SKM-1 (cell line): ENCODE results near the gene SULT4A1.
"Not testable (repeated sequence)": the region's sequence is repeated elsewhere in the genome, so short reads cannot be mapped to it uniquely, and the experiment has no call there.

ENCODE experiments used
- DNase-seq: peaks from one replicate; lab custom pipeline; 2025; ENCODE audit not compliant: unreplicated experiment; lab: John Stamatoyannopoulos, UW

SULT4A1 gene

DNA sequence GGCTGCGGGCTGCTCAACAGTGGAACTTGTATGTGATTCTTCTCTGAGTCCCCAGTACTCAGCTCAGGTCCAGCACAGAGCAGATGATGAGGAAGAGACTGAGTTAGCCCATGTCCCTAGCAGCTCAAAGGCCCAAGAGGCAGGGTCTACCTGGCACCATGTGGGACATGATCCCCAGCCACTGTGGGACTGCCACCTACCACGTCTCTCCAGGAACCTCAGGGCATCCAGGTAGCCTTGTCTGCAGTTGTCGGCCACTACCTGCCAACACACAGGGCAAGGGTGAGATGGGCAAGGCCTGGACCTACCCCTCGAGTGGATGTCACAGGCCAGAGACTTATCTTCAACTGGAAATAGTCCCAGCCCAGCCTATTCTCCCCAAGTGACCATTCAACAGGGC lies 25.1 kb upstream of the SULT4A1 start:
- no peak for DNase-seq

DNA sequence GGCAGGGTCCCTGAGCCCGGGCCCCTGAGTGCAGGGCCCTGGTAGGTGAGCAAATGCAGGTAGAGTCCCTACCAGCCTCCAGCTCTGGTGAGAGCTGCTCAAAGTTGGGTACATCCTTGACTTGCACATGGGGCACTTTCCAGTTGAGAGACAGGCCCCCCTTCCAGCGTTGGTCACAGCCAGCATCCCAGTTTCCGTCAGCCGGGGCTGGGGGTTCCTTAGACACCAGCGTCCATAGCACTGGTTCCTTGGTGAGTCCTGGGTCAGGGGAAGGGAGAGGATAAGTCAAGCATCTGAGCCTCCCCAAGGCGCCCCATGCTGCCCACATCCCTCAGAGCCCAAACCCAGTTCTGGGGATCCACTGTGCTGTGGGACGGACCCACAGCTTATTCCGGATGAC lies 23.9 kb upstream of the SULT4A1 start:
- DNase-seq: no peak

DNA sequence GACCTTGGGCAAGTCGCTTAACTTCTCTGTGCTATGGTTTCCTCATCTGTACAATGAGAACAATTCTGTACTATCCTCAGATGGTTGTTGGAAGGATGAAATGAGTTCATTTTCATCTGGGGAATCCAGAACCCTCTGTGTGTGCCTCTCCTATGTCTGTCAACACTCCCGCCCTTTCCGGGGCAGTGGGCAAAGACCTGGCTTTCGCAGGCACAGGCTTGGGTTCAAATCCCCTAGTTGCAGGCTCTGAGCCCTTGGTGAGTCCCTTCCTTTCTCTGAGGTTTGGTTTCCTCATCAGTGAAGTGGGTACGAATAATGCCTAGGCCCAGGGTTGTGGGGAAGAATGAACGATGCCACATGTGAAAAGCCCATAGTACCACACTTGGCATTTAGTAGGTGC lies 23.5 kb upstream of the SULT4A1 start:
- no peak for DNase-seq

DNA sequence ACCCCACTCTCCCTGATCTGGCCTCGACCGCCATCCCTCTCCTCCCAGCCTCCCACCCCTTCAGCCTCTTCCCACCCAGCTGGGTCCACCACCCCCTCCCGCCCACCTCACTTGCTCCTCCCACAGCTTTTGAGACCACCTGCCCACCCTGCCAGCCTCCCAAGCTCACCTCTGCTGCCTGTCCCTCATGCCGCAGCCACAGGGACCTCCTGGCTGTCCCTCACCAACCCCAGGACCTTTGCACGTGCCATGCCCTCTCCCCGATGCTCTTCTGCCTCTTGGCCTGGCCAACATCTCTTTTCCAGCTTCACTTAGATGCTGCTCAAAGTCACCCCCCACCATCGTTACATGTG lies 23.0 kb upstream of the SULT4A1 start:
- no peak for DNase-seq

DNA sequence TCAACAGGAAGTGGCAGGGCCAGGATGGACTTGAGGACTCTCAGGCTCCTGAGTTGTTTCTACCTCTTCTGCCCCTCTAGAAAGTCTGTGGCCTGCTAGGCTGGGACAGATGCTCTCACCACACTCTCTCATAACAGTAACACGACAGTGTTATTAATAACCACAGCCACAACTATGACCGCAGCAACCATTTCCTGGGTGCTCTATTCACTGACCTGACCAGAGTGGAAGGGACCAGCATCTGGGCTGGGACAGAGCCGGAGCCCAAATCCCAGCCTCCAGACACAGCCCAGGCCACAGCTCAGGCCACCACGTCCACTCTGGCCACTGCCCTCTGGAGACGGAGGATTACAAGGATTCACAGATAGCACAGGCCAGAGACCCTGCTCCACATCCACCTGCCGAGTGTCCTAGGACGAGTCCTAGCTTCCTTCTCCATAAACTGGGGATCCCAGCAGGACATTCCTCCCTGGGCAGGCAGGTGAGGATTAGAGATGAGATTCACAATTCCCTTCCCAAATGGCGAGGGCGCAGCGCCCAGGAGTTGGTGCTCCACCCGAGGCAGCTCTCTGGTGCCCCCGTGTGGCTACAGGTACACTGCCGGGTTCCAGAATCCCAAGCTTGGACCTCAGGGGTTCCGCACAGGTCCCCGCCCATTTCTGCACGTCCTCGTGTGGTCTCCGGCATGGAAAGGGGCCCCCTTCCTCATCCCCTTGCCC lies 22.4 kb upstream of the SULT4A1 start:
- DNase-seq: peak; percentile 50

DNA sequence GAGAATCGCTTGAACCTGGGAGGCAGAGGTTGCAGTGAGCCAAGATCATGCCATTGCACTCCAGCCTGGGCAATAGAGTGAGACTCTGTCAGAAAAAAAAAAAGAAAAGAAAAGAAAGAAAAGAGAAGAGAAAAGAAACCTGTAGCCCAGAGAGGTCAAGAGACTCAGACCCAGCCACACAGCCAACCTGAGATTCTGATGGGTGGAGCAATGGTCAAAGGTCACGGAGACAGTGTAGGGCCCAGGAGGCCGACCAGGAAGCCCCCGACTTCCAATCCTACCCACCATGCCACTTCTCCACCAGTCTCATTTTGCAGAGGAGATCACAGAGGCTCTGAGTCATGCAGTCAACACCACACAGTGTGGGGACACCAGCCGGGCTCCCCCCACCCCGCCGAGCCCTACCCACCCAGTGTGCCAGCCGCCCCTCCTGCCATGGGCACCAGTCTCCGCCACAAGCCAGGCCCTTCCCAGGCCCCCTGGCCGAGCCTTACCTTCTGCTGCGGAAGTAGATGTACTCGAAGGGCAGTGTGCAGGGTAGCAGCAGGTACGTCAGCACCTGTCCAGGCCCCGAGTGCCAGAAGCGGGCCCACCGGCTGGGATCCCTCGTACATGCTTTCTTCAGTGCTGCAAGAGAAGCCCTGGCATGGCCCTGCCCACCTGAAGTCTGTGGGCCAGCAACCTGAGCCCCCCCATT lies 21.6 kb upstream of the SULT4A1 start:
- no peak for DNase-seq

DNA sequence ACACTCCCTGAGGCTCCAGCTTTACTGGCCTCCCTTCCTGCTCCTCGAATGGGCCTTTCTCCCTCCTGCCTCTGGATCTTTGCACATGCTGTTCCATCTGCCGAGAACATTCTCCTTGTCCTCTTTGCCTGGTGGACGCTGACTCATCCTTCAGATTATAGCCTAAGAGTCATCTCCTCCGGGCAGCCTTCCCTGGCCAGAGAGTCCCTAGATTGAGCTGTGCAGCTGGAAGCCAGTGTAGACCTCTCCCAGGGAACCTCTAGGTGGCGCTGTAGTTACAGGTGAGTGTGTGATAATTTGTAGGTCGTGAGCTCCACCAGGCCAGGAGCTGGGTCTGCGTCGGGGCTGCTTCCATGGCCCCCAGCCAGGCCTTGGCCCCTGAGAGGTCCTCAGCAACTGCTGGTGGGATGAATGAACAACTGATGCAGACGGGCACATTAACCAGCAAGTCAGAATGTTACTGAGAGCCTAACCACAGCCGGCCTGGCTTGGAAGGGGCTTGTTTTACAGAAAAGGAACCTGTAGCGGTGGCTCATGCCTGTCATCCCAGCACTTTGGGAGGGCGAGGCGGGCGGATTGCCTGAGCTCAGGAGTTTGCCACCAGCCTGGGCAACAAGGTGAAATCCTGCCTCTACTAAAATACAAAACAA lies 20.8 kb upstream of the SULT4A1 start:
- peak; percentile 23 for DNase-seq

DNA sequence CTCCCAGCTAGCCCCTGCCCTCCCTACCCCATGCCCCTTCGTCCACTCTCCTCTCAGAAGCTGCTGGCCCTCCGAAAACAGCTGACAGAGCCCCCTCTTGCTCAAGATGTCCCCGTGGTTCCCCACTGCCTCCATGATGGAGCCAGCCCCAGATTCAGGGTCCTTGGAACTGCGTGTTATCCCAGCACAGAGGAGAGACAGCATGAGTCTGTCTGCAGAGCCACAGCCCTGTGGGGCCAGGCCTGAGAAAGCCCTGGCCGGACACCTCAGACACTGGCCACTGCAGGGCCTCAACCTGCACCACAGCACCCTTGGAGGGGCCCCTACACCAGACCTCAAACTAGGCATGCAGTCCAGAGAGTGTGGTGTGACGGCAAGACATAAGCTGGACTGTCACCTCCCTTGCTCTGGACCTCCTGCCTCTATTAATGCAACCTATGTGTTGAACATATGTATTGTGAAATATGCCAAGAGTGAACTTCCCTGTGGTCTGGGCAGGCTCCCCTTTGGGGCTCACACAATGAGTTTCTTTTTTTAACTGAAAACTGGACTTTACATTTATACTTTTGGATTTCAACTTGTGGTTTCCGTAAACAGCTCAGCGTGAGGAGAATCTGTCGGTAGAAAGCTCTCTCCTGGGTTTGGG lies 19.9 kb upstream of the SULT4A1 start:
- no peak for DNase-seq

DNA sequence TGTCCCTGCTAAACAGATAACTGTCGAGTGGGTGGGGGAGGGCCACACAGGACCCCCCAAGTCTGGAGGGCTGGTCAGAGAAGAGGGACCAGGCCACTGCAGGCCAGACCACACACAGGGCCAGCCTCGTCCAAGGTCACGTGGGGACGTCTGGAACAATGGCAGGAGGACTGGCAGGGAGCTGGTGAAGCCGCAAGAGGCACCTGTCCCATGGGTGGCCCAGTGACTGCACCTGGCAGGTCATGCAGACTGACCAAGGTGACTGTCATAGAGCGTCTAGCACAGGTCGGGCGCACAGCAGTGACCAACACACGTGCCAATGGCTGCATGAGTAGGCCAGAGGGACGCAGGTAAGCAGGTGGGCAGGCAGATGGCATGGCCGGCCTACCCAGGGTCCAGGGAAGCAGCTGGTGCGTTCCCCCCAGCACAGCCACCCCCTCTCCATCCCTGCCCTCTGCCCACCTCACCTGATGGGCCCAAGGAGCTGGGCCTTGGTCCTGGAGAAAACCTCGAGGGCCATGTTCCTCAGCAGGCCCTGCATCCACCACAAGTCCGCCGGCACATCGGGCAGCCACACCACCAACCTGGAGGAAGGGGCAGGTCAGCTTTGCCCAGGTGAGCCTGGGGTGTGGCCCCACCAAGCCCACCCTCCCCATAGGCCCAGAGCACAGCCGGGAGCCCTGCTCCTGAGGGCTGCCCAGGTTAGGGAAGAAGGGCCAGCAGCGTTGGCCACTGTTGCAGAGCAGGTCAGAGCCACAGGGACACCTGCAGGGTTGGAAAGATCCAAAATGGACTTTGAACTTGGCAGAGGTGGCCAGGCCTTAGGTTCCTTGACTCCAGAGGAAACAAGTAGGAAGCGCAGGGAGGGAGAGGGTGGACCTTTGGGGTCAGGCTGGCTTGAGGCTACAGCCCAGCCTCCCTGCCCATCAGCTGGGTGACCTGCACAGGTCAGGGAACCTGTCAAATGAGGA lies 19.1 kb upstream of the SULT4A1 start:
- no peak for DNase-seq

DNA sequence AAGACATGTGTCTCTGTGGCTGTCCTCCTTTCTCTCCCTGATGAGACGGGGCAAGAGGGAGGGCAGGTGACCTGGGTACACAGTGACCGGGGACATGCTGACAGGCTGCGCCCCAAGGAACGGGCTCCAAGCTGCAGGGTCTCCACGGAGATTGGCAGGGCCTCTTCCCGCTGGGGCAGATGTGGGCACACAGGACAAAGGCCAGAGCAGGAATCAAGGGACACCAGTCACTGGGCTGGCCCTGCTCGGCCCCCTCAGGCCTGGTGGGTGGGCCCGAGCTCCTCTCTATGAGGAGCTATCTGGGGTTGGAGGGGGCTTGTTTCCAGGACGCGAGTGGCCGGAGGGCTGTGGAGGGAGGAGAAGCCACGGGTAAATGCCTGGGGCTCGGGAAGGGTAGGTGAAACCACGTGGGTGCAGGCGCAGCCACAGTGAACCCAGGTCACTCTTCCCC lies 18.3 kb upstream of the SULT4A1 start:
- no peak for DNase-seq

DNA sequence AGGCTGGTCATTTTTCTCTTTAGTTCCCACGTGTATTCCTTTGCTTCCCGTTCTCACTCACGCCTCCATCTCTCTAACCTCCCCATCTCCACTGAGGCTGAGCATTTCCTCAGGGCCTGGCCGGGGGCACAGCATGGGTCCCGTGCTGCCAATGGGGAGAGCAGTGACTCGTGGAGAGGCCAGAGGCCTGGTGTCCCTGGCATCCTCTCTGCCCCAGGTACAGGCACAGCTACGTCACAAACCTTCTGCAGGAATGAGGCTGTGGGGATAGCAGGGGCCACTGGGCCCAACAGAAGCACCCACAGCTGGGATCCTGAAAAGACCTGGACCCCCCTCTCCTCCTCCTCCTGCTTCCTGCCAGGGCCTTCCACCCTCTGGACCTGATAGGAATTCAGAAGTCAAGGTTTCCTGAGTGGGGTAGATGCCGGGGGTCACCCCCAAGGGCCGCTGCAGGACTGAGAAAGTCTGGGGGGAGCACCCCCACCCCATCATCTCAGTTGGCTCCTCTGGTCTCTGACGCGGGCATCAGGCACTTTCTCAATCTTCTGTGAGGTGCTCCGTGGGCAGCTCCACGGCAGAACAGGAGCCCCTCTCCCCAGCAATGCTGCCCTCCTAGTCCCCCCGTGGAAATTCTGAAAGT lies 17.7 kb upstream of the SULT4A1 start:
- DNase-seq: no peak

DNA sequence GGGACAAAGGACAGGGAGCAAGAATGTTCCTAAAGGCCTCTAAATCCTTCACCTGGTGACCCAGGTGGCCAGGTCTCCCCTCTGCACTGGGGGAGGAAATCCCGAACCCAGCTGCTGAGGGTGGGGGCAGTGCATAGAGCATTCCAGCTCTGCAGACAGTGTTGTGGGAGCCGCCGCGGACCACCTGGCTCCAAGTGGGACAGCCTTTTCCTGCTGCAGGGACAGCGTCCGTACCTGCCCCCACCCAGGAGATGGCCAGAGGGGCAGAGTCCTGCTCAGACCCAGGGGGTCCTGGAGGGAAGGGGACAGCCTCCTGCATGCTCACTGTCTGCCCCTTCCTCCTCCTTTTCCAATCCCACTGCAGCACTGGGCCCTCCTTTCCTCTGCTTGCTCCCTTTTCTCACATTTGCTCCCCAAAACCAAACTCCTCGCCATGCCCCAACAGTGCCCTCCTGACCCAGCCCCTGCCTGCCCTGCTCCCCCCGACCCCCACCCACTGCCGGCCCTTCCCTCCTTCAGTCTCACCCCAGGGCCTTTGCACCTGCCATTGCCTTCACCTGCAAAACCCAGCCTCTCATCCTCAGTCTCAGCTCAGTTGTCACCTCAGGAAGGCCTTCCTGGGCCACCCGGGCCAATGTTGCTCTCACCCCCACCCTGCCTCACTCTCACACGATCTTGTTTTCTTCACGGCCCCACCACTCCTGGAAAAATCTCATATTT lies 16.7 kb upstream of the SULT4A1 start:
- DNase-seq: no peak

DNA sequence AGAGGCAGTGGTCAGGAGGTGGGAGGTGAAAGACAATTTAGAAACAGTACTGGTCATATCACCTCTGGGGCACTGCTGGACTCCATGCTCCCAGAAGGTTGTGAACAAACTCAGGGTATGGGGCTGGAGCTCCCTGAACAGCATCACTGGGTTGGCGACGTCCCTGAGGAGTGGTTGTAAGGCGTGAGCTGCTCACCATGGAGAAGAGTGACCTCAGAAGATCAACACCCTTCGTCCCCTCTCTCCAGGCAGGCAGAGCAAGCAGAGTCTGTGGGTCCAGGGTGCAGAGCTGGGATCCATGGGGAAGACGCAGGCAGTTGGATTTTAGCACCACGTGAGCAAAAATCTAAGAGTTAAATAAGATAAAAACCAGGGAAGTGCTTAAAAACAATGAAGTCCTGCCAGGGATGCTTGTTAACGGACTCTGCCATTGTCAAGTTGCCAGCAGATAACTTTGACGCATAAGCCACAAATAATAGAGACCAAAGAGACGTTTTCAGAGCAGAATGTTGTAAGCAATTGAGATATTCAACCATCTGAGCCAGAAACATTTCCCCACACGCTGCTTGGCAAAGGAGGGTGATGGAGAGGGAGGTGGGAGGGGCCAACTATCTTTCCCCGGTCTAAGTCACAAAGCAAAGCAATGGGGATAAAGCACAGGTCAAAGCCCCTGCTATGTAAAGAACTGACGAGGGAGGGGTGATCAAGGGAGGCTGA lies 15.9 kb upstream of the SULT4A1 start:
- DNase-seq: no peak

DNA sequence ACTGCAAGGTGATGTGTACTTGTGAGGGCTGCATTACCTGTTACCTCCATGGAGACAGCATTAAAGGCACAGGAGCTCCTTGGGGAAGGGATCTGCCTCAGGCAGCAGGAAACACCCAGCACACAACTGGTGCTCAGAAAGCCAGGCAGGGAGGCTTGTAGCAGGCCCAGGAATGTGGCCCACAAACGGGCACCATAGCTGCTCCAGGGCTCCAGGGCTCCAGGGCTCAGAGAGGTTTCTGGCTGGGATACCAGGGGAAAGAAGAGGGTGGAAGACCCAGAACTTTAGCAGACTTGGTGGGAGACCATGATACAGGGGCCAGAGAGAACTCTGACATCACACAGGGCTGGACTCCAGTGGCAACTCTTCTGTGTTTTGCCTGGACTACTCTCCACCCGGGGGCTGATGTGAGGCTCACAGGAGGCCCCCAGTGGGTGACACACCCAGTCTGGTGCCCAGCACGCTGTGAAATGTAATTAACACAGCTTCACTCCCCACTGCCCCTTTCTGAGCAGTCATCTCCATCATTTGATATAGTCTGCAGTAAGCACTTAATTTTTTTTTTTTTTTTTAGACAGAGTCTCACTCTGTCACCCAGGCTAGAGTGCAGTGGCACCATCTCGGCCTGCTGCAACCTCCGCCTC lies 14.7 kb upstream of the SULT4A1 start:
- no peak for DNase-seq

DNA sequence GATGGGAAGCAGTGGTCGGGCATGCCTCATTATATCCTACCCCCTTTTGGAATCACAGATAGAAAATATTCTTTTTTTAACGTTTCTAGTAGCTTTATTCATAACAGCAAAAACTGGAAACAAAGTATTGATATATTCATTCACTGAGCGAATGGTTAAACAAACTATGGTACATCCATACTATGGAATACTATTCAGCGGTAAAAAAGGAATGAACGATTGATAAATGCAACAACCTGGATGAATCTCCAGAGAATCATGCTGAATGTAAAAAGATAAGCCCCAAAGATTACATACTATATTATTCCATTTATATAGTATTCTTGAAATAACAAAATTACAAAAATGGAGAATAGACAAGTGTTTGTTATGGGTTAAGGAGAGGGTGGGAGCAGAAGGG lies 7.5 kb upstream of the SULT4A1 start:
- no peak for DNase-seq

DNA sequence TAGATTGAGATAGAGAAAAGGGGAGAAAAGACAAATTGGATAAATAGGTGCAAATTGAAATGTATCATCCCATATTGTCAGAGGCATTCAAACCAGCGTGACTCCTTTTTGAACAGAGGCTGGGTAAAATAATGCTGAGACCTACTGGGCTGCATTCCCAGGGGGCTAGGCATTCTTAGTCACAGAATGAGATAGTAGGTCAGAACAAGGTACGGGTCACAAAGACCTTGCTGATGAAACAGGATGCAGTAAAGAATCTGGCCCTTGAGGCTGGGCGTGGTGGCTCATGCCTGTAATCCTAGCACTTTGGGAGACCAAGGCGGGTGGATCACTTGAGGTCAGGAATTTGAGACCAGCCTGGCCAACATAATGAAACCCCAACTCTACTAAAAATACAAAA lies 6.7 kb upstream of the SULT4A1 start:
- not testable (repeated sequence) for DNase-seq

DNA sequence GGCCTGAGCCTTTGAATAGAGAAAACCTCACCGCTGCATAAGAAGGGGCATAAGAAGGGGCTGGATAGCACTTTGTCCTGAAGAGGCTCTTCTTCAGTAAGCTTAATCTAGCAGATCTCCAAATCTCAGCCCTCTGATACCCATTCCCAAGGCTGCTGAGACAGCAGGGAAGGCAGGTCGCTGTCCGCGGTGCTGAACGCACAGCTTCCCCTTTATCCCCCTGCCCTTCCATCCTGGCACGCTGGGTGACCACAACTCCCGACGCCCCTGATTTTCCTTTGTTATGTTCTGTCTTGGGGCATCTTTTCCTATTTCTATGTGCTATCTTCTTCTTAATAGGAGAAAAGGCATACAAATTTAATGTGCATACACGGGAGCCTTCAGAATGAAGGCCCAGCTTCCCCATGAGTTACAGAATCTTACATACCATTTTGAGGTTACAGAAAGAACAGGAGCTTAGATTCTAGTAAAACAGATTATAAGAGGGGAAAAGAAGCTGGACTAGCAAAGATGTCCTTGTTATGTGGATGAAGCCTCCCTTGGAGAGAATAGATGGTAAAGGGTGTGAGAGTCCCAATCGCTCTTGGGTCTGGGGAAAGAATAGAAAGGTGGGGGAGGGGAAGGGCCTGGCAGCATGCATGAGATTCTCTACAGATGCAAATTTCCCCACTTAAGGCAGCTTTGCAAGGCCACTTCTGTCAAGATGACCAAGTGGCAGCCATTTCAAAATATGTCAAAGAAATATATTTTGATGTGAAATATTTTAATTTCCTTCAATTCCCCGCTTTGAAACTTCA lies 5.7 kb upstream of the SULT4A1 start:
- no peak for DNase-seq

DNA sequence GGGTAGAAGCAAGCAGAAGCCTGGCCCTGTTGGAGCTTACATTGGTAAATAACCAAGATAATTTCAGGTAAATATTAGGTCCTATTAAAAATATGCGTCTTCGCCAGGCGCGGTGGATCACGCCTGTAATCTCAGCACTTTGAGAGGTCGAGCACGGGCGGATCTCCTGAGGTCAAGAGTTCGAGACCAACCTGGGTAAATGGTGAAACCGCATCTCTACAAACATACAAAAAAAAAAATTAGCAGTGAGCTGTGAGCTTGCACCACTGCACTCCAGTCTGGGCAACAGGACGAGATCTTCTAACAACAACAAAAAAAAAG lies 529 bp upstream of the SULT4A1 start:
- DNase-seq: no peak
